ENCODE measurements around the gene CEP112. TPM values are rescaled to one million over a fixed set of nuclear protein-coding genes. Genes with fewer than 3 reads are reported as not detected.

The CEP112 gene
- total and polyA plus RNA-seq, 2 of the 8 experiments (the other 6 are each of a cell fraction or from before 2014, with no cell fraction given): 0.62 to 3.1 TPM

GRCh38 chr17:65799454-65799853, 392.5 kb downstream of the CEP112 start:
- H3K18ac ChIP-seq (ENCODE audit: extremely low read depth, low read length): no peak overlapping the region
- H3K79me2 ChIP-seq (ENCODE audit: control insufficient read depth in 1 of 2, insufficient read depth in 2 of 2, low read length in 2 of 2): no peaks in the 10 kb centered on the region
- H3K27me3 ChIP-seq (replicated peaks in 1 of 4; ENCODE audit: control insufficient read depth in 3 of 4, extremely low read depth in 1 of 4, insufficient read depth in 3 of 4, low read length in 3 of 4): no peaks in the 10 kb centered on the region
- H3K79me1 ChIP-seq (ENCODE audit: low read depth, low read length): 0 out of 2 replicates have a peak, but pooled peaks cover 2% of the 10 kb centered on the region
- no peak for FAIRE-seq
- no peak overlapping the region for H3K4me3 ChIP-seq (ENCODE audit: extremely low read depth in 1 of 4, insufficient read depth in 2 of 4, low read depth in 3 of 4, low read length in 4 of 4)
- no peak overlapping the region for H3K27ac ChIP-seq (ENCODE audit: low read depth, low read length)
- H3K4ac ChIP-seq (replicated peaks; ENCODE audit: insufficient read length, low read depth, low read length): no peak overlapping the region
- no peak overlapping the region for H3K9ac ChIP-seq (replicated peaks in 1 of 4; ENCODE audit: extremely low read depth in 1 of 4, low read depth in 3 of 4, low read length in 3 of 4)
- no peak overlapping the region for H4K91ac ChIP-seq (replicated peaks; ENCODE audit: insufficient read length, low read length)
- no peaks in the 10 kb centered on the region for H3K4me1 ChIP-seq (replicated peaks in 1 of 4; ENCODE audit: control insufficient read depth in 3 of 4, insufficient read depth in 4 of 4, low read length in 3 of 4)
- H2BK5ac ChIP-seq (ENCODE audit: low read depth, low read length): no peak overlapping the region
- H2BK120ac ChIP-seq (replicated peaks; ENCODE audit: low read depth, low read length): no peak overlapping the region
- CTCF ChIA-PET (ENCODE audit: partially characterized antibody): interaction anchor here (6.7 kb wide), 1 partner anchor 13 kb away, joined by 67 read pairs; no protein-coding TSS in a partner anchor
- no peaks in the 10 kb centered on the region for H3K23me2 ChIP-seq (ENCODE audit: low read depth, low read length)
- no peak overlapping the region for H2AFZ ChIP-seq (ENCODE audit: low read length)
- no peak overlapping the region for H3K56ac ChIP-seq (replicated peaks; ENCODE audit: insufficient read length, low read depth, low read length)
- no peak overlapping the region for H2BK20ac ChIP-seq (ENCODE audit: low read length)
- no peak overlapping the region for H3K23ac ChIP-seq (ENCODE audit: insufficient read length)
- peaks cover 10 to 16% of the 10 kb centered on the region in 2 experiments for H3K9me3 ChIP-seq (ENCODE audit: insufficient read depth in 2 of 2, low read depth in 1 of 2, low read length in 1 of 2)
- H3K14ac ChIP-seq (ENCODE audit: insufficient read length): no peak overlapping the region
- H2BK15ac ChIP-seq (ENCODE audit: low read length): no peak overlapping the region
- DNase-seq (ENCODE audit: low read depth in 1 of 2, low spot score in 2 of 2): no peak
- POLR2A ChIA-PET (ENCODE audit: partially characterized antibody): no interaction called here
- TF ChIP-seq MAFK (IDR thresholded peaks at IDR 0.05; ENCODE audit: low read depth, low read length): no peak
- no peak for TF ChIP-seq RXRA (IDR thresholded peaks at IDR 0.05; ENCODE audit: insufficient read depth, low read depth, low read length)
- TF ChIP-seq BCL11A (IDR thresholded peaks at IDR 0.05; ENCODE audit: low read depth in 2 of 2, low read length in 2 of 2): no peak
- TF ChIP-seq CTBP2 (IDR thresholded peaks at IDR 0.05; ENCODE audit: borderline replicate concordance, insufficient read depth, insufficient read length, low read length): no peak
- TF ChIP-seq TAF1 (IDR thresholded peaks at IDR 0.05; ENCODE audit: low read depth, low read length): no peak
- no peak overlapping the region for H4K8ac ChIP-seq (ENCODE audit: extremely low read depth, insufficient read depth, low read length)
- H3K4me2 ChIP-seq (ENCODE audit: insufficient read depth in 1 of 2, low read depth in 2 of 2, low read length in 2 of 2): no peak overlapping the region
- no peak overlapping the region for H2AK5ac ChIP-seq (ENCODE audit: low read depth, low read length)
- H4K5ac ChIP-seq (ENCODE audit: insufficient read length, low read depth, low read length): no peak overlapping the region
- no peak overlapping the region for H2BK12ac ChIP-seq (ENCODE audit: low read depth, low read length)
- no peaks in the 10 kb centered on the region for H3K36me3 ChIP-seq (ENCODE audit: control insufficient read depth in 2 of 4, insufficient read depth in 4 of 4, low read length in 3 of 4)
- H4K20me1 ChIP-seq (replicated peaks in 1 of 2; ENCODE audit: control insufficient read depth in 1 of 2, insufficient read depth in 2 of 2, low read length in 2 of 2): no peaks in the 10 kb centered on the region
- WGBS, 2 experiments (ENCODE audit: extremely low coverage in 1 of 2, insufficient coverage in 1 of 2, insufficient read length in 1 of 2, insufficient replicate concordance in 2 of 2, low coverage in 1 of 2, low lambda C conversion rate in 2 of 2, missing lambda C conversion rate in 1 of 2): 86% methylated on average over 1 of the region's 1 CpG; no CpG with 5 or more reads in 1 of the 2 experiments

All from H1 (cell line).